ENCODE measurements around the gene SCARF1. TPM values are rescaled to one million over a fixed set of nuclear protein-coding genes. Genes with fewer than 3 reads are reported as not detected.

Gene SCARF1
- total RNA-seq, 3 donors from 2014 or later = 13.1 to 17.8 (median 14.8) TPM

GRCh38 chr17:1612400-1612799 lies 33.1 kb downstream of the SCARF1 start:
- no peak overlapping the region for H3K4me3 ChIP-seq
- DNase-seq (no peak), ATAC-seq (no peak)
- no peaks in the 10 kb centered on the region for H3K36me3 ChIP-seq (ENCODE audit: low read depth)
- intact Hi-C loops (cut with DNase I, micrococcal nuclease) = no loop called here
- no peak for TF ChIP-seq CTCF (IDR thresholded peaks at IDR 0.05)
- no peaks in the 10 kb centered on the region for H3K4me1 ChIP-seq (ENCODE audit: low read depth)
- no peaks in the 10 kb centered on the region for H3K9me3 ChIP-seq

DNA sequence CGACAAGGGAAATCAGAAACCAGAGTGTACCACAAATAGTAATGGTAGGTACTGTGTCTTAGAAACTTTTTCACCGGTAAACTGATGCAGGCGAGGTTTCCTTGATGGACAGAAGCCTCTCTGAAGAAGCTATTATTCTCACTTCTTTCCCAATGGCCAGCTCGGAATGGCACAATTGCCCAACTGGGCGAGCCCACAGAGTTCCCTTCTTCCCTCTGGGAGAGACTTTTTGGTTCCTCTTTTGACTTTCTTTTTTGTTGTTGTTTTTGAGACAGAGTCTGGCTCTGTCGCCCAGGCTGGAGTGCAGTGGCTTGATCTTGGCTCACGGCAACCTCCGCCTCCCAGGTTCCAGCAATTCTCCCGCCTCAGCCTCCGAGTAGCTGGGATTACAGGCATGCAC lies 33.8 kb downstream of the SCARF1 start:
- Histone ChIP-seq H3K36me3 (ENCODE audit: low read depth) (no peaks in the 10 kb centered on the region), H3K4me1 (ENCODE audit: low read depth) (no peaks in the 10 kb centered on the region), H3K4me3 (no peak overlapping the region), H3K9me3 (no peaks in the 10 kb centered on the region)
- DNase-seq (no peak), ATAC-seq (peak; percentile 30)
- intact Hi-C loops (cut with DNase I, micrococcal nuclease) = no loop called here
- no peak for TF ChIP-seq CTCF (IDR thresholded peaks at IDR 0.05)

DNA sequence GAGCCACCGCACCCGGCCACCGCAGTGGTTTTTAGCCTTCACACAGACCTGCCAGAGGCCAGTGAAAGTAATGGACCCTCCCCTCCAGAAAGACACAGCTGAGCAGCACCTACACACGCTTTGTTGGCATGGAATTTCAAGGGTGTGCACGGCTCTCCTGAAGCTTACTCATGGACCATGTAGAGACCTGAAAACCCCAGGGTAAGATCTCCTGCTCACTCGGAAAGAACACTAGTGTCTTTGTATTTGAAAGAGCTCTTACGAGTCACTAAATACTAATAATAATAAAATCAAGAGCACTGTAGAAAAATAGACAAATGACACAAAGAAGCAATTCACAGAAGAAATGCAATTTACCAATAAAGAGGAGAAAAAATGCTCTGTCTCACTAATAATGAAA lies 36.9 kb downstream of the SCARF1 start:
- intact Hi-C loops (cut with DNase I, micrococcal nuclease) = no loop called here
- Histone ChIP-seq H3K4me3 (no peak overlapping the region), H3K9me3 (no peaks in the 10 kb centered on the region), H3K36me3 (ENCODE audit: low read depth) (no peaks in the 10 kb centered on the region), H3K4me1 (ENCODE audit: low read depth) (no peaks in the 10 kb centered on the region)
- no peak for DNase-seq
- TF ChIP-seq CTCF (IDR thresholded peaks at IDR 0.05) = no peak
- ATAC-seq = no peak

DNA sequence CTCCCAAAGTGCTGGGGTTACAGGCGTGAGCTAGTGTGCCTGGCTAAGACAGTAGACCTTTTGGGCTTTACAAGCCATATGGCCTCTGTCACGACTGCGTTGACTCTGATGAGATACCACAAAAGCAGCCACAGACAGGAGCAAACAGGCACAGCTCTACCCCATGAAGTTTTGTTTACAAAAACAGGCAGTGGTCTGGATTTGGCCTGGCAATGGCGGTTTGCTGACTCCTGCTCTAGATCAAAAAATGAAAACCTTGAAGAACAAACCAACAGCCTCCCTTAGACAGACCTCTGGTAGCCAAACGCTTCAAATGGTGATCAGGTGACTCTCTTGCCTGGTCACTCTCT lies 37.6 kb downstream of the SCARF1 start:
- Histone ChIP-seq H3K9me3 (no peaks in the 10 kb centered on the region), H3K4me1 (ENCODE audit: low read depth) (no peaks in the 10 kb centered on the region), H3K4me3 (no peak overlapping the region), H3K36me3 (ENCODE audit: low read depth) (no peaks in the 10 kb centered on the region)
- ATAC-seq (no peak), DNase-seq (no peak)
- intact Hi-C loops (cut with DNase I, micrococcal nuclease) = no loop called here
- no peak for TF ChIP-seq CTCF (IDR thresholded peaks at IDR 0.05)

DNA sequence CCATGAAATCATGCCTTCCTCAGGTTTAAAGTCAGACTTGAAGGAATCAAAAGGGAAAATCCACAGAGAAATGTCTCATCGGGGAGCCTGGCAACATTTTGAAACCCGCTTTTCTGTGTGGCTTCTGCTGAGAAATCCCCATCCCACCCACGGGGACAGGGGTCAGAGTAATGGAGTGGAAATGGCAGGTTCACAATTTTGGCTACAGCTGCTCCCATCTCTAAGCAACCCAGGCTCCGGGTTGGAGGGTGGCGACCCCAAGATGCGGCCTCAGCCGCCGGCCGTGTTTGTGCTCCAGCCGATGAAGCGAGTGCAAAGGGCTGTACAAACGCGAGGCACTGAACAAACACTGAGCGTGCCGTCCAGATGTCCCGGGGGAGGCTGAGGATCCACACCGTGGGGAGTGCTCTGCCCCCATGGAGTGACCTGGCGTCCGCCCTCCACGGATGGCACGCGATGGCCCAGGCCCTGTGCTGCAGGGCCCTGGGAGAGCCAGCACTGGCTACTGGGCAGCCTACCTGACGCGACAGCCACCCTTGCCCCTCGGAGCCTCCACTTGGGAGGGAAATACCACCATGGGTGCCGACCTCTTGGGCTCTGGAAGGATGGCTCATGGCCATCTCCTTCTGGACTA lies 39.1 kb downstream of the SCARF1 start:
- DNase-seq (no peak), ATAC-seq (peak; percentile 27)
- intact Hi-C loops (cut with DNase I, micrococcal nuclease) = no loop called here
- TF ChIP-seq CTCF (IDR thresholded peaks at IDR 0.05) = no peak
- H3K4me1 ChIP-seq (ENCODE audit: low read depth) = no peaks in the 10 kb centered on the region
- H3K9me3 ChIP-seq = no peaks in the 10 kb centered on the region
- no peak overlapping the region for H3K4me3 ChIP-seq
- H3K36me3 ChIP-seq (ENCODE audit: low read depth) = no peaks in the 10 kb centered on the region

All from mucosa of descending colon (tissue), 3 donors.